Common myeloid progenitor, CD34-positive (primary cell): ENCODE results near the gene NASP.

Experiments
- CTCF ChIA-PET: fragments of 350-600 bp; sonication (Branson Sonifier 250); formaldehyde crosslinking; loops from one replicate; lab custom pipeline; 2021; ENCODE audit warnings: antibody characterized with exemption; lab: Charles Lee
- POLR2A ChIA-PET: fragments of 350-600 bp; sonication (Branson Sonifier 250); formaldehyde crosslinking; loops from one replicate; lab custom pipeline; 2021; ENCODE audit warnings: antibody characterized with exemption; lab: Charles Lee
- DNase-seq, 3 donors: peaks; one replicate each; pipeline versions ENCODE4 v3.0.0 to v3.0.0-alpha.2; 2013
- H3K27ac ChIP-seq, 2 experiments: 1 replicate in 1 of 2; 2 replicates in 1 of 2; pipeline ENCODE4 v1.7.0; 2013; ENCODE audit warnings: inconsistent platforms in 2 of 2, low read length in 2 of 2, mild to moderate bottlenecking in 2 of 2, low read depth in 1 of 2, moderate library complexity in 1 of 2; ENCODE audit not compliant: severe bottlenecking in 2 of 2, insufficient read depth in 1 of 2, poor library complexity in 1 of 2
- H3K27me3 ChIP-seq, 5 experiments: replicated peaks in 2 of 5; 1 replicate in 3 of 5; 2 replicates in 2 of 5; pipeline versions ENCODE4 v1.6.1 to v1.7.0; 2013; ENCODE audit warnings: low read length in 4 of 5, mild to moderate bottlenecking in 2 of 5, moderate library complexity in 2 of 5, inconsistent platforms in 1 of 5; ENCODE audit not compliant: insufficient read depth in 5 of 5, control insufficient read depth in 4 of 5
- H3K36me3 ChIP-seq, 4 experiments: 1 replicate in 2 of 4; 2 replicates in 2 of 4; pipeline versions ENCODE4 v1.6.1 to v1.7.0; 2013; ENCODE audit warnings: low read length in 3 of 4, control low read depth in 1 of 4, mild to moderate bottlenecking in 1 of 4; ENCODE audit not compliant: control insufficient read depth in 4 of 4, insufficient read depth in 4 of 4
- H3K4me1 ChIP-seq, 4 experiments: 1 replicate in 3 of 4; 2 replicates in 1 of 4; pipeline versions ENCODE4 v1.6.1 to v1.7.1; 2013; ENCODE audit warnings: low read length in 3 of 4, mild to moderate bottlenecking in 3 of 4, control low read depth in 1 of 4, inconsistent platforms in 1 of 4, moderate library complexity in 1 of 4; ENCODE audit not compliant: control insufficient read depth in 4 of 4, insufficient read depth in 4 of 4; ENCODE audit errors: control extremely low read depth in 1 of 4
- H3K4me3 ChIP-seq, 7 experiments: 1 replicate in 4 of 7; 2 replicates in 3 of 7; pipeline versions ENCODE4 v1.5.1 to v1.7.0; 2013; ENCODE audit warnings: mild to moderate bottlenecking in 7 of 7, low read length in 6 of 7, moderate library complexity in 6 of 7, inconsistent platforms in 2 of 7, low read depth in 2 of 7, control low read depth in 1 of 7; ENCODE audit not compliant: insufficient read depth in 4 of 7, control insufficient read depth in 1 of 7; ENCODE audit errors: extremely low read depth in 1 of 7
- H3K9me3 ChIP-seq, 5 experiments: 1 replicate in 4 of 5; 2 replicates in 1 of 5; pipeline versions ENCODE4 v1.6.1 to v1.7.1; 2013; ENCODE audit warnings: low read length in 4 of 5, mild to moderate bottlenecking in 2 of 5, inconsistent platforms in 1 of 5, low read depth in 1 of 5, moderate library complexity in 1 of 5; ENCODE audit not compliant: control insufficient read depth in 4 of 5, insufficient read depth in 2 of 5; ENCODE audit errors: control extremely low read depth in 1 of 5
- WGBS: methylation state at CpG from one replicate; pipeline ENCODE4 v1.1.5; 2013; ENCODE audit not compliant: insufficient coverage; 5-methylcytosine and 5-hydroxymethylcytosine counted together

The NASP gene

DNA sequence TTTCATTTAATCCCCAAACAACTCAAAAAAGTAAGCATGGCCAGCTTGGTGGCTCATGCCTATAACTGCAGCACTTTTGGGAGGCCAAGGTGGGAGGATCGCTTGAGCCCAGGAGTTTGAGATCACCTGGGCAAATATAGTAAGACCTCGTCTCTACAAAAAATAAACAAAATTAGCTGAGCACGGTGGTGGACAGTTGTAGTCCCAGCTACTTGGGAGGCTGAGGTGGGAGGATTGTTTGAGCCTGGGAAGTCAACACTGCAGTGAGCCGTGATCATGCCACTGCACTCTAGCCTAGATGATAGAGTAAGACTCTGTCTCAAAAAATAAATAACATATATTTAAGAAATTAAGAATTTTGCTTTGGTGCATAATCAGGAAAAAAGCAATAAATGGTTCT is 39.3 kb upstream of the NASP start:
- 90% methylated on average over 2 of the region's 4 CpGs for WGBS
- H3K36me3 ChIP-seq = no peaks in the 10 kb centered on the region
- H3K4me3 ChIP-seq = peak overlapping the region in 3 of 7 experiments; percentile 39 to 54 (median 44)
- CTCF ChIA-PET = interaction anchor here (0.7 to 4.7 kb wide), 14 partner anchors 8 to 188 kb away, joined by 3 to 30 read pairs (median 5); partner anchors contain the start of gene PRDX1
- POLR2A ChIA-PET = interaction anchor here (1.0 to 5.9 kb wide), 3 partner anchors 13 to 25 kb away, joined by 3 to 53 read pairs (median 5); partner anchors contain the start of gene PRDX1
- H3K4me1 ChIP-seq = peaks cover 30 to 56% (median 44%) of the 10 kb centered on the region in 4 experiments
- no peaks in the 10 kb centered on the region for H3K27me3 ChIP-seq
- no peak for DNase-seq
- H3K9me3 ChIP-seq = no peaks in the 10 kb centered on the region
- no peak overlapping the region for H3K27ac ChIP-seq

GRCh38 chr1:45545019-45545493 is 38.8 kb upstream of the NASP start:
- Histone ChIP-seq H3K27me3 (no peaks in the 10 kb centered on the region), H3K4me1 (peaks cover 30 to 57% (median 45%) of the 10 kb centered on the region in 4 experiments), H3K4me3 (peak overlapping the region in 2 of 7 experiments; percentile 38 to 39), H3K9me3 (no peaks in the 10 kb centered on the region), H3K36me3 (no peaks in the 10 kb centered on the region), H3K27ac (peak overlapping the region in 1 of 2 experiments; percentile 28)
- peak in 1 of 3 donors; percentile 39 for DNase-seq
- 33% methylated on average over 5 of the region's 6 CpGs for WGBS
- POLR2A ChIA-PET = interaction anchor here (1.0 to 5.9 kb wide), 2 partner anchors 24 kb away, joined by 3 to 53 read pairs; partner anchors contain the start of gene PRDX1
- CTCF ChIA-PET = interaction anchor here (0.7 to 4.7 kb wide), 12 partner anchors 9 to 189 kb away, joined by 3 to 30 read pairs (median 6); partner anchors contain the start of gene PRDX1

DNA sequence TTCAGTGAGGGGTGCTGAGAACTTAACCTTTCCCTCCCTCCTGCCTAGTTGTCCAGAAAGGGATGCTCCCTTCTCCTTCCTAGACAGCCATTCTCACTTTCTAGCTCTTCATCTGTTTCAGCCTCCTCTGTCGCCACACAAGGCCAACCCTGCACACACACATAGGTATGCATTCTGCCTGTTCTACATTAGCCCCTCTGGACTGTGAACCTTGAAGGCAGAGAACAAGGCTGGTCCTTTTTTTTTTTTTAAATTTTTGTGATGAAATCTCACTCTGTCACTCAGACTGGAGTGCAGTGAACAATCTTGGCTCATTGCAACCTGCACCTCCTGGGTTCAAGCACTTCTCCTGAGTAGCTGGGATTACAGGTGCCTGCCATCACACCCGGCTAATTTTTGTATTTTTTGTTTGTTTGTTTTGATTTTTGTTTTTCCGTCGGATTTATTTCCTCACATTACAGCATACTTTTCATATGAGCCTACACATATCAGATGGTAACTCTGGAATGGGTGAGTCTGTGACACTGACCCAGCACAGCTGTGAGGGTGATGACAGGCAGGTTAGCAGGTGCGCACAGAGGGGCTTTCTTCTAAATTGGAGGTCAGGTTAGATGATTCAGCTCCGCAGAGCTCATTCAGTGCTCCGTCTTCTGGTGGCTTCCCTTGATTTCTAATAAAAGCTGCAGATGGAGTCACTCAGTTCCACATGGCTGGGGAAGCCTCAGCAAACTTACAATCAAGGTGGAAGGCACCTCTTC is 38.1 kb upstream of the NASP start:
- H3K27ac ChIP-seq = peak overlapping the region in 1 of 2 experiments; percentile 28
- CTCF ChIA-PET = interaction anchor here (0.8 to 4.7 kb wide), 9 partner anchors 10 to 190 kb away, joined by 3 to 30 read pairs (median 6); no protein-coding TSS in a partner anchor
- H3K27me3 ChIP-seq = no peaks in the 10 kb centered on the region
- H3K9me3 ChIP-seq = no peaks in the 10 kb centered on the region
- H3K36me3 ChIP-seq = no peaks in the 10 kb centered on the region
- peaks cover 30 to 62% (median 50%) of the 10 kb centered on the region in 4 experiments for H3K4me1 ChIP-seq
- POLR2A ChIA-PET = interaction anchor here (0.6 to 5.9 kb wide), 2 partner anchors 14 to 24 kb away, joined by 5 to 53 read pairs; partner anchors contain the start of gene PRDX1
- H3K4me3 ChIP-seq = peak overlapping the region in 2 of 7 experiments; percentile 22 to 39
- peak in 1 of 3 donors; percentile 10 for DNase-seq
- 93% methylated on average over 3 of the region's 7 CpGs for WGBS

DNA sequence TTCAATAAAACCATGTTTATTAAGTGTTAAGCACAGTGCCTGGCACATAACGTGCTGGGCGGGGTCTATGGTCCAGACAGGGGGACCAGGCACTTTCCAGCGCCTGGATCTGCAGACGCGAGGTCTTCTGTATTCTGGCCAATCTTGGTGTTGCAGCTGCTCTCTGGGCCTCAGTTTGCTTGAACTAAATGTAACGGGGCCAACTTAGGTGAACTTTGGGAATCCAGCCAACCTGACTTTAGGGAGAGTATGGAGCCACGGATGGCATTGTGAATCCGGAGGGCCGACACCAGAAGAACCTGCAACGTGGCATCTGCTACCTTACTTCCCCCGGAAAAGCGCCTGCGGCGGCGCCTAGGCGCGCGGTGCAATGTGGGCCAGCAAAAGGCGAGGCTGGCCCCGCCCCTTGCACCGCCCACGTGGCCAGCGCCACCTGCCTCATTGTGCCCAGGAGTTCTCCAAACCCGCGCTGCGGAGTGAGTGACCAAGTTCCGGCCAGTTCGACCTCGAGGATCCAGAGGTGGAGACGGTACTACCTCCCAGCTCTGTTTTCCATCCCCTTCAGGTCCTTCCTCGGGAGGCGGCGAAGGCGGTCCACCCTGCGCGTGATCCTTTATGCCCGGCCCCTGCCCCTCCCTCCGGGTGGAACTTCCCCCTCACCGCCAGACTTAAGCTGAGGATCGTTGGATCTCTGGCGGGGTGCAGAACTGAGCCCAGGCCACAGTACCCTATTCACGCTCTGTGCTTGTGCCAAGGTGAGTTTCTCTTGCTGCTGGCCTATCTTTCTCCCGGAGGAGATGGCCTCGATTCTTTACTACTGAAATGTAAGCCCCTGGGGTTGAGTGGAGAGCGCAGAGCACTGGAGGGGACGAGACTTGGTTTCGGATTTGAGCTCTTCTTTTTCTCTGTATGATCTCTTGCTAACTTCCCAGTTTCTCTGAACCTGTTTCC is 33.2 kb upstream of the NASP start, which contains the start of gene AKR1A1:
Gene AKR1A1 (plus strand): TSS at position 426 of the 951 bp plus-strand sequence. CDS start 10,969 bp downstream, outside the sequence.
- Histone ChIP-seq H3K36me3 (peaks cover 2 to 26% (median 12%) of the 10 kb centered on the region in 4 experiments), H3K4me3 (peak within 1 kb of the TSS; percentile 84 to 99 (median 91)), H3K27me3 (no peaks in the 10 kb centered on the region), H3K9me3 (no peaks in the 10 kb centered on the region), H3K4me1 (peaks cover 14 to 41% (median 30%) of the 10 kb centered on the region in 4 experiments), H3K27ac (peak within 1 kb of the TSS; percentile 66 to 85)
- ChIA-PET CTCF (interaction anchor here (1.0 to 5.7 kb wide), 7 partner anchors 8 to 247 kb away, joined by 3 to 59 read pairs (median 4); partner anchors contain the start of gene PRDX1), POLR2A (interaction anchor here (0.6 to 2.7 kb wide), 10 partner anchors 9 to 539 kb away, joined by 3 to 46 read pairs (median 3); partner anchors contain the start of genes PRDX1 and UROD)
- WGBS = under 1% methylated on average over 43 of the region's 47 CpGs
- DNase-seq = peak; percentile 85 to 94 (median 92)

DNA sequence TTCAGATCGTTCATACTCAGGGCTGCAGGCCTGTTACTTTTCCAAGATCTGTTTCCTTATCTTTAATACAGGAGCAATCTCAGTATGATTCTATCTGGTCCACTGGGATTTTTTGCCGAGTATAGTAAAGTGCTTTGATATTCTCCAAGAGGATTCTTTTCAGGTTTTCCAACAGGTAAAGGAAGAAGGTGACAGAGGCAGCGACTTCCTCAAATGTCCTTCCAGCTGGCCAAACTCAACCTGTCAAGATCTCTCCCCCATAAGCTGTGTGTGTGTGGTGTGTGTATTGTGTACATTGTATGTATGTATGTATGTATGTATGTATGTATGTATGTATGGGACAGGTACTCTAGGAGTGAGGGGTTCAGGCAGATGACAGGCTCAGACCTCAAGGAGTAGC is 32.2 kb upstream of the NASP start:
- Histone ChIP-seq H3K4me3 (peak overlapping the region in 6 of 7 experiments; percentile 84 to 99 (median 91)), H3K4me1 (peaks cover 14 to 33% (median 25%) of the 10 kb centered on the region in 4 experiments), H3K27ac (peak overlapping the region; percentile 36 to 85), H3K36me3 (peaks cover 2 to 29% (median 16%) of the 10 kb centered on the region in 4 experiments), H3K27me3 (no peaks in the 10 kb centered on the region), H3K9me3 (no peaks in the 10 kb centered on the region)
- DNase-seq = peak in 1 of 3 donors; percentile 24
- WGBS = 0% methylated on average over 1 of the region's 3 CpGs
- ChIA-PET POLR2A (interaction anchor here (0.6 to 2.7 kb wide), 7 partner anchors 12 to 519 kb away, joined by 3 to 46 read pairs (median 3); partner anchors contain the start of gene PRDX1), CTCF (interaction anchor here (1.0 to 5.7 kb wide), 9 partner anchors 8 to 248 kb away, joined by 3 to 59 read pairs (median 4); partner anchors contain the start of gene PRDX1)

GRCh38 chr1:45552331-45552730 is 31.5 kb upstream of the NASP start:
- Histone ChIP-seq H3K27ac (peak overlapping the region; percentile 36 to 85), H3K27me3 (no peaks in the 10 kb centered on the region), H3K36me3 (peaks cover 2 to 32% (median 16%) of the 10 kb centered on the region in 4 experiments), H3K4me3 (peak overlapping the region in 4 of 7 experiments; percentile 84 to 99 (median 92)), H3K4me1 (peaks cover 14 to 35% (median 24%) of the 10 kb centered on the region in 4 experiments), H3K9me3 (no peaks in the 10 kb centered on the region)
- CTCF ChIA-PET = interaction anchor here (0.6 to 5.7 kb wide), 8 partner anchors 8 to 1112 kb away, joined by 3 to 59 read pairs (median 10); partner anchors contain the start of gene PRDX1
- DNase-seq = no peak
- POLR2A ChIA-PET = interaction anchor here (2.7 kb wide), 1 partner anchor 31 kb away, joined by 46 read pairs; the partner anchor contains the start of gene PRDX1
- WGBS = 60% methylated on average over 1 of the region's 1 CpG
